ENCODE measurements around the gene MBNL2.

DNA sequence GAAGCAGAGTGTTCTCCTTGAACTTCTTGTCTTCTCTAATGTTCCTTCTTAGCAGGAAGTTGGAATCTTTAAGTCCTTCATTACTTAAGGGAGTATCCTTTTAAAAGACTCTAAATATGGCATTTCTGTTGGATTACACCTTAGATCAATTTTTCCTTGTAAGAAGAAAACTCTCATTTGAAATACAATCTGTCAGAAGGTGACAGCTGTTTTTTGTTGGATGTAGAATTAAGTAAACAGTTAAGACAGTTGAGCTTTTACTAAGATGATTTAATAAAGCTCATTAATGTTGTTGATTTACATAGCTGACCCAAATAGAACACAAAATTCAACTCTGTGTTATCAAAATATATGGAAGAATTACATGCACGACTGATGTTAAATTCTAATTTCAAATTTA is 16.7 kb upstream of the MBNL2 start:
- TF ChIP-seq, protein P1, sequence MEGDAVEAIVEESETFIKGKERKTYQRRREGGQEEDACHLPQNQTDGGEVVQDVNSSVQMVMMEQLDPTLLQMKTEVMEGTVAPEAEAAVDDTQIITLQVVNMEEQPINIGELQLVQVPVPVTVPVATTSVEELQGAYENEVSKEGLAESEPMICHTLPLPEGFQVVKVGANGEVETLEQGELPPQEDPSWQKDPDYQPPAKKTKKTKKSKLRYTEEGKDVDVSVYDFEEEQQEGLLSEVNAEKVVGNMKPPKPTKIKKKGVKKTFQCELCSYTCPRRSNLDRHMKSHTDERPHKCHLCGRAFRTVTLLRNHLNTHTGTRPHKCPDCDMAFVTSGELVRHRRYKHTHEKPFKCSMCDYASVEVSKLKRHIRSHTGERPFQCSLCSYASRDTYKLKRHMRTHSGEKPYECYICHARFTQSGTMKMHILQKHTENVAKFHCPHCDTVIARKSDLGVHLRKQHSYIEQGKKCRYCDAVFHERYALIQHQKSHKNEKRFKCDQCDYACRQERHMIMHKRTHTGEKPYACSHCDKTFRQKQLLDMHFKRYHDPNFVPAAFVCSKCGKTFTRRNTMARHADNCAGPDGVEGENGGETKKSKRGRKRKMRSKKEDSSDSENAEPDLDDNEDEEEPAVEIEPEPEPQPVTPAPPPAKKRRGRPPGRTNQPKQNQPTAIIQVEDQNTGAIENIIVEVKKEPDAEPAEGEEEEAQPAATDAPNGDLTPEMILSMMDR (IDR thresholded peaks at IDR 0.05; ENCODE audit: low read length) = no peak
- TF ChIP-seq EZH2phosphoT487 (IDR thresholded peaks at IDR 0.05; ENCODE audit: low read length) (no peak), EZH2 (optimal IDR thresholded peaks at IDR 0.05; ENCODE audit: low read depth, low read length) (no peak)

Measured in MM.1S (cell line).